ENCODE measurements around the gene EMP3.

EMP3 gene

DNA sequence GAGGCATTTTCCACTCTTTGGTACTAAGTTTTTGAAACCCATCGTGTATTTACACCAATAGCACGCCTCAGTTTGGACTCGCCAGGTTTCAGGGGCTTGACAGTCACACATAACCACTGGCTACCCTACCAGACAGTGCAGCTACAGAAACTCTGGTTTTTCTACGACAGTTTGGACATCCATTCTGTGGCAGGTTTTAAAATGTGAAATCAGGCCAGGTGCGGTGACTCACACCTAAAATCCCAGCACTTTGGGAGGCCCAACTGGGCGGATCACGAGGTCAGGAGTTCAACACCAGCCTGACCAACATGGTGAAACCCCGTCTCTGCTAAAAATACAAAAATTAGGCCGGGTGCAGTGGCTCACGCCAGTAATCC lies 52.8 kb downstream of the EMP3 start:
- no peak for DNase-seq (ENCODE audit: low read depth in 2 of 2)

- no peak for DNase-seq (ENCODE audit: low read depth in 2 of 2)
These were observed 53.7 kb downstream of the EMP3 start for GRCh38 chr19:48379058-48379457.
